ENCODE results near the gene CNR1. TPM values are rescaled to one million over a fixed set of nuclear protein-coding genes. Genes with fewer than 3 reads are reported as not detected.

CNR1 gene
- total RNA-seq, 2 experiments from 2014 or later, result not detected

- Mint-ChIP-seq H3K4me3 (peak overlapping the region; percentile 50), H3K4me1 (ENCODE audit: low read depth) (peaks cover 9% of the 10 kb centered on the region), H3K27me3 (peaks cover 57% of the 10 kb centered on the region), H3K9me3 (no peaks in the 10 kb centered on the region), H3K27ac (no peak overlapping the region), H3K36me3 (no peaks in the 10 kb centered on the region)
- intact Hi-C loops (cut with micrococcal nuclease), result loop anchor here (5.0 kb wide), 2 partner anchors 234 to 334 kb away; no protein-coding TSS in a partner anchor
- DNase-seq, result peak; percentile 12
- CTCF ChIA-PET, result no interaction called here
- POLR2A ChIA-PET, result interaction anchor here (0.6 kb wide), 1 partner anchor 941 kb away, joined by 3 read pairs; no protein-coding TSS in a partner anchor
These were observed 575 bp upstream of the CNR1 start for GRCh38 chr6:88166493-88167351.

- Mint-ChIP-seq H3K27ac (no peak overlapping the region), H3K9me3 (no peaks in the 10 kb centered on the region)
- no peak for DNase-seq
These were observed 882 bp downstream of the CNR1 start for GRCh38 chr6:88165087-88165843.

GRCh38 chr6:88164061-88164460 lies 2.1 kb downstream of the CNR1 start:
- H3K27ac Mint-ChIP-seq, result no peak overlapping the region
- H3K9me3 Mint-ChIP-seq, result no peaks in the 10 kb centered on the region
- no peaks in the 10 kb centered on the region for H3K36me3 Mint-ChIP-seq
- H3K4me1 Mint-ChIP-seq (ENCODE audit: low read depth), result peaks cover 9% of the 10 kb centered on the region
- peaks cover 43% of the 10 kb centered on the region for H3K27me3 Mint-ChIP-seq
- no peak overlapping the region for H3K4me3 Mint-ChIP-seq
- ChIA-PET CTCF (no interaction called here), POLR2A (no interaction called here)
- intact Hi-C loops (cut with micrococcal nuclease), result no loop called here
- DNase-seq, result no peak

More at GRCh38 chr6:88165087-88165843, 882 bp downstream of the CNR1 start:
- CTCF ChIA-PET, result no interaction called here
- H3K4me3 Mint-ChIP-seq, result peak overlapping the region; percentile 7
- peaks cover 9% of the 10 kb centered on the region for H3K4me1 Mint-ChIP-seq (ENCODE audit: low read depth)
- H3K27me3 Mint-ChIP-seq, result peaks cover 52% of the 10 kb centered on the region
- H3K36me3 Mint-ChIP-seq, result no peaks in the 10 kb centered on the region
- POLR2A ChIA-PET, result no interaction called here
- intact Hi-C loops (cut with micrococcal nuclease), result loop anchor here (5.0 kb wide), 2 partner anchors 233 to 333 kb away; no protein-coding TSS in a partner anchor

GRCh38 chr6:88163616-88164015 lies 2.5 kb downstream of the CNR1 start:
- Mint-ChIP-seq H3K27me3 (peaks cover 39% of the 10 kb centered on the region), H3K4me3 (no peak overlapping the region), H3K9me3 (no peaks in the 10 kb centered on the region), H3K36me3 (no peaks in the 10 kb centered on the region), H3K27ac (no peak overlapping the region), H3K4me1 (ENCODE audit: low read depth) (peaks cover 9% of the 10 kb centered on the region)
- POLR2A ChIA-PET, result no interaction called here
- intact Hi-C loops (cut with micrococcal nuclease), result no loop called here
- CTCF ChIA-PET, result no interaction called here
- no peak for DNase-seq

GRCh38 chr6:88161940-88162339 lies 4.2 kb downstream of the CNR1 start:
- intact Hi-C loops (cut with micrococcal nuclease), result no loop called here
- CTCF ChIA-PET, result no interaction called here
- peaks cover 5% of the 10 kb centered on the region for H3K4me1 Mint-ChIP-seq (ENCODE audit: low read depth)
- DNase-seq, result no peak
- POLR2A ChIA-PET, result no interaction called here
- peaks cover 27% of the 10 kb centered on the region for H3K27me3 Mint-ChIP-seq
- no peaks in the 10 kb centered on the region for H3K9me3 Mint-ChIP-seq
- H3K27ac Mint-ChIP-seq, result no peak overlapping the region
- H3K36me3 Mint-ChIP-seq, result no peaks in the 10 kb centered on the region
- no peak overlapping the region for H3K4me3 Mint-ChIP-seq

GRCh38 chr6:88157106-88157505 lies 9.0 kb downstream of the CNR1 start:
- no peaks in the 10 kb centered on the region for H3K4me1 Mint-ChIP-seq (ENCODE audit: low read depth)
- ChIA-PET POLR2A (no interaction called here), CTCF (no interaction called here)
- DNase-seq, result no peak
- H3K4me3 Mint-ChIP-seq, result no peak overlapping the region
- H3K27ac Mint-ChIP-seq, result no peak overlapping the region
- H3K27me3 Mint-ChIP-seq, result peaks cover 7% of the 10 kb centered on the region
- intact Hi-C loops (cut with micrococcal nuclease), result no loop called here
- H3K36me3 Mint-ChIP-seq, result no peaks in the 10 kb centered on the region
- H3K9me3 Mint-ChIP-seq, result no peaks in the 10 kb centered on the region

GRCh38 chr6:88145298-88145963 lies 20.7 kb downstream of the CNR1 start:
- intact Hi-C loops (cut with micrococcal nuclease), result no loop called here
- ChIA-PET POLR2A (no interaction called here), CTCF (no interaction called here)
- DNase-seq, result no peak
- Mint-ChIP-seq H3K27me3 (peaks cover 8% of the 10 kb centered on the region), H3K9me3 (no peaks in the 10 kb centered on the region), H3K27ac (no peak overlapping the region), H3K36me3 (no peaks in the 10 kb centered on the region), H3K4me3 (no peak overlapping the region), H3K4me1 (ENCODE audit: low read depth) (no peaks in the 10 kb centered on the region)

- no peak overlapping the region for H3K4me3 Mint-ChIP-seq
- H3K27me3 Mint-ChIP-seq, result peaks cover 8% of the 10 kb centered on the region
- no peaks in the 10 kb centered on the region for H3K9me3 Mint-ChIP-seq
- H3K4me1 Mint-ChIP-seq (ENCODE audit: low read depth), result no peaks in the 10 kb centered on the region
- no peak overlapping the region for H3K27ac Mint-ChIP-seq
- no peaks in the 10 kb centered on the region for H3K36me3 Mint-ChIP-seq
- CTCF ChIA-PET, result no interaction called here
- no peak for DNase-seq
- POLR2A ChIA-PET, result no interaction called here
- intact Hi-C loops (cut with micrococcal nuclease), result no loop called here
These were observed 21.4 kb downstream of the CNR1 start for GRCh38 chr6:88144637-88145297.

GRCh38 chr6:88143421-88144157 lies 22.6 kb downstream of the CNR1 start:
- CTCF ChIA-PET, result no interaction called here
- no peaks in the 10 kb centered on the region for H3K9me3 Mint-ChIP-seq
- H3K36me3 Mint-ChIP-seq, result no peaks in the 10 kb centered on the region
- no peak overlapping the region for H3K4me3 Mint-ChIP-seq
- no peaks in the 10 kb centered on the region for H3K4me1 Mint-ChIP-seq (ENCODE audit: low read depth)
- no peak overlapping the region for H3K27ac Mint-ChIP-seq
- no peak for DNase-seq
- peaks cover 5% of the 10 kb centered on the region for H3K27me3 Mint-ChIP-seq
- intact Hi-C loops (cut with micrococcal nuclease), result no loop called here
- POLR2A ChIA-PET, result no interaction called here

- no peak overlapping the region for H3K4me3 Mint-ChIP-seq
- no peak overlapping the region for H3K27ac Mint-ChIP-seq
- POLR2A ChIA-PET, result no interaction called here
- H3K36me3 Mint-ChIP-seq, result no peaks in the 10 kb centered on the region
- DNase-seq, result no peak
- intact Hi-C loops (cut with micrococcal nuclease), result no loop called here
- peaks cover 5% of the 10 kb centered on the region for H3K27me3 Mint-ChIP-seq
- CTCF ChIA-PET, result no interaction called here
- H3K9me3 Mint-ChIP-seq, result no peaks in the 10 kb centered on the region
- H3K4me1 Mint-ChIP-seq (ENCODE audit: low read depth), result no peaks in the 10 kb centered on the region
These were observed 23.9 kb downstream of the CNR1 start for GRCh38 chr6:88142297-88142668.

GRCh38 chr6:88141561-88142296 lies 24.4 kb downstream of the CNR1 start:
- DNase-seq, result no peak
- no peaks in the 10 kb centered on the region for H3K4me1 Mint-ChIP-seq (ENCODE audit: low read depth)
- intact Hi-C loops (cut with micrococcal nuclease), result no loop called here
- no peaks in the 10 kb centered on the region for H3K9me3 Mint-ChIP-seq
- POLR2A ChIA-PET, result no interaction called here
- no peak overlapping the region for H3K4me3 Mint-ChIP-seq
- CTCF ChIA-PET, result no interaction called here
- peaks cover 3% of the 10 kb centered on the region for H3K27me3 Mint-ChIP-seq
- H3K36me3 Mint-ChIP-seq, result no peaks in the 10 kb centered on the region
- H3K27ac Mint-ChIP-seq, result no peak overlapping the region

All from activated CD4-positive, alpha-beta memory T cell treated with anti-CD3 and anti-CD28 coated beads for 36 hours (primary cell).